BJ (cell line): ENCODE measurements around the gene PHLPP2. TPM values are rescaled to one million over a fixed set of nuclear protein-coding genes. Genes with fewer than 3 reads are reported as not detected.

Experiments
- CTCF ChIA-PET: fragments of 350-600 bp; formaldehyde crosslinking; extraction: SDS; loops from one replicate; lab custom pipeline; 2021; ENCODE audit warnings: antibody characterized with exemption, inconsistent platforms; lab: Yijun Ruan, JAX
- POLR2A ChIA-PET: fragments of 300-600 bp; sonication (Branson Sonifier 250); formaldehyde crosslinking; extraction: SDS; loops from one replicate; lab custom pipeline; 2021; ENCODE audit warnings: antibody characterized with exemption; lab: Charles Lee
- DNase-seq: peaks from one replicate; pipeline ENCODE4 v3.0.0-alpha.2; 2011; ENCODE audit warnings: low read depth
- H3K27me3 ChIP-seq: 2 replicates; pipeline ENCODE4 v1.6.0; 2011; ENCODE audit warnings: low read length; ENCODE audit not compliant: control insufficient read depth, insufficient read depth
- H3K36me3 ChIP-seq: 2 replicates; pipeline ENCODE4 v1.5.1; 2011; ENCODE audit warnings: low read length; ENCODE audit not compliant: control insufficient read depth, insufficient read depth
- H3K4me3 ChIP-seq: 2 replicates; pipeline ENCODE4 v1.5.1; 2011; ENCODE audit warnings: low read depth, mild to moderate bottlenecking, control low read depth, low read length
- CTCF ChIP-seq: IDR thresholded peaks from 2 replicates; pipeline ENCODE4 v1.5.1; 2011; ENCODE audit warnings: low read depth, mild to moderate bottlenecking, control low read depth, inconsistent platforms, low read length, moderate library complexity; ENCODE audit not compliant: insufficient read depth
- polyA plus RNA-seq: library from polyadenylated mRNA; depleted of rRNA; stranded (reverse); fragments of >200 nt; gene quantifications from 2 replicates; pipeline ENCODE4 v1.2.3, GENCODE V29; 2011

Gene PHLPP2
- polyA plus RNA-seq, 1 experiment, result 7.9 TPM

GRCh38 chr16:71676236-71676635 lies 48.3 kb downstream of the PHLPP2 start:
- no peak overlapping the region for H3K4me3 ChIP-seq
- CTCF ChIA-PET, result interaction anchor here (0.6 to 0.7 kb wide), 2 partner anchors 74 to 208 kb away, joined by 3 read pairs; no protein-coding TSS in a partner anchor
- TF ChIP-seq CTCF, result no peak
- H3K36me3 ChIP-seq, result peaks cover 3% of the 10 kb centered on the region; the same call in 1 of the 2 replicates
- POLR2A ChIA-PET, result no interaction called here
- no peak for DNase-seq
- H3K27me3 ChIP-seq, result no peaks in the 10 kb centered on the region

GRCh38 chr16:71675380-71675779 lies 49.1 kb downstream of the PHLPP2 start:
- Histone ChIP-seq H3K27me3 (no peaks in the 10 kb centered on the region), H3K36me3 (peaks cover 3% of the 10 kb centered on the region; the same call in 1 of the 2 replicates), H3K4me3 (no peak overlapping the region)
- TF ChIP-seq CTCF, result no peak
- POLR2A ChIA-PET, result no interaction called here
- CTCF ChIA-PET, result interaction anchor here (0.7 kb wide), 1 partner anchor 73 kb away, joined by 3 read pairs; no protein-coding TSS in a partner anchor
- DNase-seq, result no peak

- H3K4me3 ChIP-seq, result no peak overlapping the region
- peaks cover 6% of the 10 kb centered on the region for H3K36me3 ChIP-seq
- no peak for TF ChIP-seq CTCF
- no peaks in the 10 kb centered on the region for H3K27me3 ChIP-seq
- no peak for DNase-seq
- ChIA-PET POLR2A (no interaction called here), CTCF (interaction anchor here (0.8 to 0.9 kb wide), 2 partner anchors 9 to 287 kb away, joined by 3 to 4 read pairs; no protein-coding TSS in a partner anchor)
These were observed 50.3 kb downstream of the PHLPP2 start for GRCh38 chr16:71674229-71674628.

GRCh38 chr16:71673582-71673973 lies 50.9 kb downstream of the PHLPP2 start:
- ChIA-PET CTCF (interaction anchor here (0.6 to 0.9 kb wide), 2 partner anchors 8 to 845 kb away, joined by 3 to 4 read pairs; no protein-coding TSS in a partner anchor), POLR2A (no interaction called here)
- no peak for TF ChIP-seq CTCF
- peaks cover 6% of the 10 kb centered on the region for H3K36me3 ChIP-seq
- DNase-seq, result no peak
- no peak overlapping the region for H3K4me3 ChIP-seq
- no peaks in the 10 kb centered on the region for H3K27me3 ChIP-seq

- POLR2A ChIA-PET, result no interaction called here
These were observed 51.5 kb downstream of the PHLPP2 start for GRCh38 chr16:71672803-71673581.

More at GRCh38 chr16:71672803-71673581, 51.5 kb downstream of the PHLPP2 start:
- no peak for DNase-seq
- no peak overlapping the region for H3K4me3 ChIP-seq
- no peak for TF ChIP-seq CTCF
- no peaks in the 10 kb centered on the region for H3K27me3 ChIP-seq
- CTCF ChIA-PET, result interaction anchor here (0.6 to 0.9 kb wide), 2 partner anchors 8 to 846 kb away, joined by 3 to 4 read pairs; no protein-coding TSS in a partner anchor
- H3K36me3 ChIP-seq, result peaks cover 7% of the 10 kb centered on the region
